Activated naive CD8-positive, alpha-beta T cell (primary cell): Measurements from ENCODE around the gene F8A3.
A peak's percentile ranks its signal among the peaks of the same experiment; 100 is the strongest.
"Not testable (repeated sequence)": the region's sequence is repeated elsewhere in the genome, so short reads cannot be mapped to it uniquely, and the experiment has no call there.

Experiments
- H3K27ac Mint-ChIP-seq: one replicate; pipeline ENCODE4 v1.8.0; 2021; ENCODE audit warnings: mixed read lengths
- H3K27me3 Mint-ChIP-seq: one replicate; pipeline ENCODE4 v1.8.0; 2021; ENCODE audit warnings: mixed read lengths
- H3K36me3 Mint-ChIP-seq: one replicate; pipeline ENCODE4 v1.8.0; 2021; ENCODE audit warnings: mixed read lengths
- H3K4me1 Mint-ChIP-seq: one replicate; pipeline ENCODE4 v1.8.0; 2021; ENCODE audit warnings: low read depth, mixed read lengths
- H3K4me3 Mint-ChIP-seq: one replicate; pipeline ENCODE4 v1.8.0; 2021; ENCODE audit warnings: mild to moderate bottlenecking, mixed read lengths
- H3K9me3 Mint-ChIP-seq: one replicate; pipeline ENCODE4 v1.8.0; 2021; ENCODE audit warnings: low read depth, mixed read lengths

The F8A3 gene

GRCh38 chrX:155458471-155458870 lies at the start of gene F8A3:
TSS of gene F8A3 (minus strand) at chrX:155458620. CDS start at chrX:155458600, 20 bp downstream.
- H3K27ac Mint-ChIP-seq, H3K27me3 Mint-ChIP-seq, H3K4me3 Mint-ChIP-seq, H3K4me1 Mint-ChIP-seq, H3K9me3 Mint-ChIP-seq, H3K36me3 Mint-ChIP-seq: not testable (repeated sequence)

GRCh38 chrX:155505296-155505695 lies 46.9 kb upstream of the F8A3 start:
- no peaks in the 10 kb centered on the region for H3K9me3 Mint-ChIP-seq
- no peaks in the 10 kb centered on the region for H3K4me1 Mint-ChIP-seq
- no peaks in the 10 kb centered on the region for H3K27me3 Mint-ChIP-seq
- H3K27ac Mint-ChIP-seq: peak overlapping the region; percentile 16
- H3K36me3 Mint-ChIP-seq: peaks cover 13% of the 10 kb centered on the region
- H3K4me3 Mint-ChIP-seq: no peak overlapping the region

- H3K27ac Mint-ChIP-seq, H3K36me3 Mint-ChIP-seq, H3K27me3 Mint-ChIP-seq, H3K4me1 Mint-ChIP-seq, H3K9me3 Mint-ChIP-seq, H3K4me3 Mint-ChIP-seq: not testable (repeated sequence)
Observed at GRCh38 chrX:155495134-155495533, 36.7 kb upstream of the F8A3 start.

GRCh38 chrX:155491421-155491820 lies 33.0 kb upstream of the F8A3 start:
- not testable (repeated sequence) for H3K27me3 Mint-ChIP-seq, H3K4me3 Mint-ChIP-seq, H3K4me1 Mint-ChIP-seq, H3K36me3 Mint-ChIP-seq, H3K27ac Mint-ChIP-seq, H3K9me3 Mint-ChIP-seq

DNA sequence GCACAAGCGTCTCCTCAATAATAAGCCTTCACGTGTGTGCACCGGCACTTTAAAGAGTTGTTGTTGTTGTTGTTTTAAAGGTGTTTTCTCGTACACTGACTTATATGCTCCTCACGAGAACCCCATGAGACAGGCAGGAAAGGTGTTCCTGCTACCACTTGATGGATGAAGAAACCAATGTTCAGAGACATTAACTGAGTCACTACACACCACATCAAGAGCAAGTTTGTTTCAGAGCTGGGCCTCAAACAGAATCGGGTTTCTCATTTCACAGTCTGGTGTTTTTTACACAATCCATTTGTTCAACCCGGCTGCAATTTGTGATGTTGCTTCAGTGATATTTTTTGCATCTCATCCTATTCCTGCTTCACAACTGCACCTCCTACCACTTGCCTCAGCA lies 18.7 kb upstream of the F8A3 start:
- H3K36me3 Mint-ChIP-seq, H3K27ac Mint-ChIP-seq, H3K9me3 Mint-ChIP-seq, H3K4me1 Mint-ChIP-seq, H3K27me3 Mint-ChIP-seq, H3K4me3 Mint-ChIP-seq: not testable (repeated sequence)

- H3K27me3 Mint-ChIP-seq, H3K4me1 Mint-ChIP-seq, H3K27ac Mint-ChIP-seq, H3K4me3 Mint-ChIP-seq, H3K9me3 Mint-ChIP-seq, H3K36me3 Mint-ChIP-seq: not testable (repeated sequence)
Observed at GRCh38 chrX:155466269-155466938, 8.0 kb upstream of the F8A3 start.

DNA sequence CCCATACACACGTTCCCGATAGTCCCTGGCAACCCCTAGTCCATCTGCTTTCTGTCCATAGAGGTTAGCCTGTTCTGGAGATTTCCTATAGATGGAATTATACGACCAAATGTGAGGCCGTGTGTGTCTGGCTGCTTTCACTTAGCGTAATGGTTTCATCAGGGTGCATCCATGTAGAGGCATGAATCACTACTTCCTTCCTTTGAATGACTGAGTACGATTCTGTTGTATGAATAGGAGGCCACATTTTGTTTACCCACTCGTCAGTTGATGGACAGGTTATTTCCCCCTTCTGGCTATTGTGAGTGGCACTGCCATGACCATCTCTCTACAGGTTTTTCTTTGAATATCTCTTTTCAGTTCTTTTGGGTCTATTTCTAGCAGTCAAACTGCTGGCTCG lies 2.1 kb upstream of the F8A3 start:
- H3K4me1 Mint-ChIP-seq, H3K27ac Mint-ChIP-seq, H3K27me3 Mint-ChIP-seq, H3K4me3 Mint-ChIP-seq, H3K9me3 Mint-ChIP-seq, H3K36me3 Mint-ChIP-seq: not testable (repeated sequence)

GRCh38 chrX:155457761-155458447 lies 516 bp downstream of the F8A3 start:
- H3K27ac Mint-ChIP-seq, H3K4me1 Mint-ChIP-seq, H3K9me3 Mint-ChIP-seq, H3K36me3 Mint-ChIP-seq, H3K27me3 Mint-ChIP-seq, H3K4me3 Mint-ChIP-seq: not testable (repeated sequence)

DNA sequence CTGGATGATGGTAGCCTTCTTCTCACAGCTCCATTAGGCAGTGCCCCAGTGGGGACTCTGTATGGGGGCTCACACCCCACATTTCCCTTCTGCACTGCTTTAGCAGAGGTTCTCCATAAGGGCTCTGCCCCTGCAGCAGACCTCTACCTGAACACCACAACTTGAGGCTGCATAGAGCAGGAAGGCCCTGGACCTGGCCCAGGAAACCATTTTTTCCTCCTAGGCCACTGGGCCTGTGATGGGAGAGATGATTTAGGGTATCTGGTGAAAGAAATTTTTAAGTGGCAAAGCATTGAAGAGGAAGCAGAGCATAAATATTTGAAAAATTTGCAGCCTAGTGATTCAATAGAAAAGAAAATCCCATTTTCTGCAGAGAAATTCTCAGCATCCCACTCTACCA lies 17.3 kb downstream of the F8A3 start:
- H3K27me3 Mint-ChIP-seq: no peaks in the 10 kb centered on the region
- H3K4me3 Mint-ChIP-seq: no peak overlapping the region
- peaks cover 15% of the 10 kb centered on the region for H3K36me3 Mint-ChIP-seq
- H3K9me3 Mint-ChIP-seq: peaks cover 4% of the 10 kb centered on the region
- H3K4me1 Mint-ChIP-seq: no peaks in the 10 kb centered on the region
- H3K27ac Mint-ChIP-seq: no peak overlapping the region

DNA sequence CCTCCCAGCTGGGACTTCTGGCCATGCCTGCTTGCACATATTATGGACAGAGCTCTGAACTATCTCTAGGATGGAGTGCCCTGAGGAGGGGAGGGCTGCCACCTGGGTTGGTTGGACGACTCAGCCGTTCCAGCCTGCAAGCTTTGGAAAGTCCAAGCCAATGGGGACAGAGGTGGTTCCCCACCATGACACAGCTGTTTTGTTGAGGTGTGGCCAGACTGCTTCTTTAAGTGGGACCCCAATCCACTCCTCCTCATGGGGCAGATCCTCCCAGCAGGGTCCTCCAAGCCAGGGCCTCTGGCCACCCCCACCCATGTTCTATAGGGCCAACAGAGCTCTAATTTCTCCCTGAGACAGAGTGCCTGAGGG lies 22.7 kb downstream of the F8A3 start:
- H3K27ac Mint-ChIP-seq: no peak overlapping the region
- H3K27me3 Mint-ChIP-seq: no peaks in the 10 kb centered on the region
- H3K36me3 Mint-ChIP-seq: peaks cover 6% of the 10 kb centered on the region
- no peaks in the 10 kb centered on the region for H3K9me3 Mint-ChIP-seq
- H3K4me3 Mint-ChIP-seq: no peak overlapping the region
- H3K4me1 Mint-ChIP-seq: no peaks in the 10 kb centered on the region

DNA sequence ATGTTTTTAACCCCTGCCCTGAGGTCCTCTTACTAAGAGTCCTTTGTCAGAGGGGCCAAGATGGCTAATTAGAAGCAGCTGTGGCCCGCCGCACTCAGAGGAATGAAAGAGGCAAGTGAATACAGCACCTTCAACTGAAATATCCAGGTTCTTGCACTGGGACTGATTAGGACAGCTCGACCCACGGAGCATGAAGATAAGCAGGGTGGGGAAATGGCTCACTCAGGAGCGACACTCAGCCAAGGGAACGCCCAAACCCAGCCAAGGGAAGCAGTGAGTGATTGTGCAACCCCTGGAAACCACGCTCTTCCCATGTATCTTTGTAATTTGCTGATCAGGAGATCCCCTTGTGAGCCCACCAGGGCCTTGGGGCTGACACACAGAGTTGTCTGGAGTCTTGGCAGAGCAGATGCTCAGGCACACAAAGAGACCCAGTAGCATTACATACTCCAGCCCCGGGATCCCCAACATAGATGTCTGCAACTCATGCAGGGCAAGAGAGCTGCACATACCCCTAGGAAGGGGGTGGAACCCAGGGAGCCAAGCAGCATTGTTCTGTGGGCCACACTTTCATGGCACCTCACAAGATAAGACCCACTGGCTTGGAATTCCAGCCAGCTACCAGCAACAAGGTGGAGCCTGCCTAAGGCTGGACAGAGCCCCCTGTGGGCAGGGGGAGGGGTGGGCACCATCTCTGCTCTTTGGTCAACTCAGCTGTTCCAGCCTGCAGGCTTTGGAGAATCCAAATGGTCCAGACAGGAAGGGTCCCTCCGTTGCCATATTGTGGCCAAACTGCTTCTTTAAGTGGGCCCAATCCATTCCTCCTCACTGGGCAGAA lies 23.3 kb downstream of the F8A3 start:
- Mint-ChIP-seq H3K4me1 (no peaks in the 10 kb centered on the region), H3K4me3 (no peak overlapping the region), H3K27me3 (no peaks in the 10 kb centered on the region), H3K27ac (no peak overlapping the region), H3K36me3 (peaks cover 6% of the 10 kb centered on the region), H3K9me3 (no peaks in the 10 kb centered on the region)

- no peaks in the 10 kb centered on the region for H3K4me1 Mint-ChIP-seq
- H3K9me3 Mint-ChIP-seq: no peaks in the 10 kb centered on the region
- H3K4me3 Mint-ChIP-seq: no peak overlapping the region
- H3K27me3 Mint-ChIP-seq: no peaks in the 10 kb centered on the region
- no peak overlapping the region for H3K27ac Mint-ChIP-seq
- H3K36me3 Mint-ChIP-seq: peaks cover 6% of the 10 kb centered on the region
Observed at GRCh38 chrX:155417769-155418168, 40.7 kb downstream of the F8A3 start.
